Parathyroid adenoma (tissue), 2 donors: ENCODE results near the gene PSAT1.

ENCODE experiments used
- H2AFZ ChIP-seq: fragments of 300-600 bp; sonication (generic); one replicate; pipeline ENCODE4 v1.7.0; 2017; ENCODE audit warnings: antibody characterized with exemption, mild to moderate bottlenecking
- H3K27ac ChIP-seq: fragments of 300-600 bp; sonication (generic); one replicate; pipeline ENCODE4 v1.7.0; 2017
- H3K27me3 ChIP-seq: fragments of 300-600 bp; sonication (generic); one replicate; pipeline ENCODE4 v1.7.0; 2017; ENCODE audit warnings: low read length; ENCODE audit not compliant: control insufficient read depth, insufficient read depth
- H3K36me3 ChIP-seq: fragments of 300-600 bp; sonication (generic); one replicate; pipeline ENCODE4 v1.7.0; 2017; ENCODE audit warnings: low read length; ENCODE audit not compliant: control insufficient read depth, insufficient read depth
- H3K4me1 ChIP-seq: fragments of 300-600 bp; sonication (generic); one replicate; pipeline ENCODE4 v1.7.0; 2017; ENCODE audit warnings: control low read depth
- H3K4me2 ChIP-seq: fragments of 300-600 bp; sonication (generic); one replicate; pipeline ENCODE4 v1.7.0; 2017; ENCODE audit warnings: low read length
- H3K4me3 ChIP-seq: fragments of 300-600 bp; sonication (generic); one replicate; pipeline ENCODE4 v1.7.0; 2017; ENCODE audit warnings: low read depth, low read length
- H3K79me2 ChIP-seq: fragments of 300-600 bp; sonication (generic); one replicate; pipeline ENCODE4 v1.7.0; 2017; ENCODE audit warnings: control low read depth
- H3K9ac ChIP-seq: fragments of 300-600 bp; sonication (generic); one replicate; pipeline ENCODE4 v1.7.0; 2017; ENCODE audit warnings: mild to moderate bottlenecking
- H3K9me3 ChIP-seq: fragments of 300-600 bp; sonication (generic); one replicate; pipeline ENCODE4 v1.7.0; 2017; ENCODE audit warnings: low read length; ENCODE audit not compliant: control insufficient read depth
- CTCF ChIP-seq: fragments of 300-600 bp; sonication (generic); IDR thresholded peaks from one replicate; pipeline ENCODE4 v1.7.0; 2017; ENCODE audit warnings: antibody characterized with exemption, mild to moderate bottlenecking
- donor health status: primary hyperparathyroidism.

Gene PSAT1

GRCh38 chr9:78370991-78371390, 74.1 kb downstream of the PSAT1 start:
- Histone ChIP-seq H3K36me3 (no peaks in the 10 kb centered on the region), H3K4me2 (no peak overlapping the region), H3K9me3 (no peaks in the 10 kb centered on the region), H3K4me3 (no peak overlapping the region), H3K4me1 (no peaks in the 10 kb centered on the region), H3K79me2 (no peaks in the 10 kb centered on the region), H3K27ac (no peak overlapping the region), H3K9ac (no peak overlapping the region), H2AFZ (no peak overlapping the region), H3K27me3 (no peaks in the 10 kb centered on the region)
- TF ChIP-seq CTCF, result no peak

GRCh38 chr9:78371981-78372380, 75.1 kb downstream of the PSAT1 start:
- H3K27me3 ChIP-seq, result no peaks in the 10 kb centered on the region
- no peak overlapping the region for H3K4me2 ChIP-seq
- H3K9me3 ChIP-seq, result no peaks in the 10 kb centered on the region
- no peak overlapping the region for H3K9ac ChIP-seq
- H2AFZ ChIP-seq, result no peak overlapping the region
- H3K4me1 ChIP-seq, result no peaks in the 10 kb centered on the region
- H3K36me3 ChIP-seq, result no peaks in the 10 kb centered on the region
- no peaks in the 10 kb centered on the region for H3K79me2 ChIP-seq
- TF ChIP-seq CTCF, result no peak
- H3K27ac ChIP-seq, result no peak overlapping the region
- H3K4me3 ChIP-seq, result no peak overlapping the region
